DND-41 (cell line): ENCODE data around the gene SFXN5.

ENCODE experiments used
- ATAC-seq: fragments of 200-7000 bp; cut with Tn5 transposase; 3 replicates; pipeline ENCODE4 v1.9.1; 2021; ENCODE audit warnings: low read depth; ENCODE audit not compliant: insufficient read depth
- DNase-seq: peaks from one replicate; pipeline ENCODE4 v3.0.0-alpha.2; 2020
- H2AFZ ChIP-seq: 2 replicates; pipeline ENCODE4 v1.6.0; 2012; ENCODE audit warnings: low read depth, low read length
- H3K27ac ChIP-seq: 2 replicates; pipeline ENCODE4 v1.5.1; 2012; ENCODE audit warnings: low read length, inconsistent platforms
- H3K27me3 ChIP-seq: fragments of 200-600 bp; sonication (generic); 2 replicates; pipeline ENCODE4 v1.6.0; 2012; ENCODE audit warnings: low read length, mild to moderate bottlenecking, inconsistent platforms; ENCODE audit not compliant: insufficient read depth, poor library complexity
- H3K36me3 ChIP-seq: 2 replicates; pipeline ENCODE4 v1.5.1; 2012; ENCODE audit warnings: low read length, inconsistent platforms; ENCODE audit not compliant: insufficient read depth
- H3K4me1 ChIP-seq: 2 replicates; pipeline ENCODE4 v1.5.1; 2012; ENCODE audit warnings: mild to moderate bottlenecking, low read length; ENCODE audit not compliant: insufficient read depth
- H3K4me2 ChIP-seq: 2 replicates; pipeline ENCODE4 v1.6.0; 2012; ENCODE audit warnings: mild to moderate bottlenecking, moderate library complexity, low read length, inconsistent platforms; ENCODE audit not compliant: insufficient read depth
- H3K4me3 ChIP-seq, 2 experiments: fragments of 200-600 bp in 1 of 2; shearing (Covaris generic) in 1 of 2; 2 replicates each; pipeline ENCODE4 v1.5.1; 2012 to 2016; ENCODE audit warnings: inconsistent platforms in 2 of 2, low read length in 2 of 2, mild to moderate bottlenecking in 2 of 2, low read depth in 1 of 2, moderate library complexity in 1 of 2
- H3K79me2 ChIP-seq: 2 replicates; pipeline ENCODE4 v1.6.0; 2012; ENCODE audit warnings: low read length, inconsistent platforms; ENCODE audit not compliant: insufficient read depth
- H3K9ac ChIP-seq: 2 replicates; pipeline ENCODE4 v1.6.0; 2012; ENCODE audit warnings: low read depth, mild to moderate bottlenecking, inconsistent platforms, low read length, moderate library complexity
- H3K9me3 ChIP-seq: 2 replicates; pipeline ENCODE4 v1.5.1; 2012; ENCODE audit warnings: low read length, moderate library complexity, mild to moderate bottlenecking, inconsistent platforms; ENCODE audit not compliant: insufficient read depth, severe bottlenecking
- H4K20me1 ChIP-seq: 2 replicates; pipeline ENCODE4 v1.6.0; 2012; ENCODE audit warnings: low read length; ENCODE audit not compliant: insufficient read depth
- EZH2 ChIP-seq: IDR thresholded peaks from 3 replicates; pipeline ENCODE4 v1.6.1; 2012; ENCODE audit warnings: borderline replicate concordance, low read depth, mild to moderate bottlenecking, moderate library complexity, low read length, inconsistent platforms; ENCODE audit not compliant: severe bottlenecking
- TF ChIP-seq, protein P1 (sequence below): IDR thresholded peaks from 2 replicates; pipeline ENCODE4 v1.5.1; 2012; ENCODE audit warnings: borderline replicate concordance, low read length, moderate library complexity, mild to moderate bottlenecking; ENCODE audit not compliant: poor library complexity, severe bottlenecking; ENCODE audit errors: extremely low read depth

The SFXN5 gene

DNA sequence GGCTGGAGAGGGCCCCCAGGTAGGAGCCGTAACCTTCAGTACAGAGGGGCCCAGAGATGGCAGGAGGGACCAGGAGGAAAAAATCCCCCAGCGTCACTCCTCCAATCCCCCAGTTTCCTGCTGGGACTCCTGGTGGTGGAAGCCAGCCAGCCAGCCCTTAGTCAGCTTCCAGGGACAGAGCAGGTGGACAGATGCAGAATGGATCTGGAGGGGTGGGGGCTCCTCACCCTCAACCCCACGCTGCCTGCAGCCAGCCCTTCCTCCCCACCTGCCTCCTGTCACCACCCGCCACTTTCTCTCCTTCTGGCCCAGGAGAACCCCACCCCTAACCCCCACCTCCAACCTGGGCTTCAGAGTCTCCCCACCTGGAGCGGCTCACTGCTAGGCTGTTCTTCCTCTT lies 133.1 kb downstream of the SFXN5 start:
- TF ChIP-seq, protein P1, sequence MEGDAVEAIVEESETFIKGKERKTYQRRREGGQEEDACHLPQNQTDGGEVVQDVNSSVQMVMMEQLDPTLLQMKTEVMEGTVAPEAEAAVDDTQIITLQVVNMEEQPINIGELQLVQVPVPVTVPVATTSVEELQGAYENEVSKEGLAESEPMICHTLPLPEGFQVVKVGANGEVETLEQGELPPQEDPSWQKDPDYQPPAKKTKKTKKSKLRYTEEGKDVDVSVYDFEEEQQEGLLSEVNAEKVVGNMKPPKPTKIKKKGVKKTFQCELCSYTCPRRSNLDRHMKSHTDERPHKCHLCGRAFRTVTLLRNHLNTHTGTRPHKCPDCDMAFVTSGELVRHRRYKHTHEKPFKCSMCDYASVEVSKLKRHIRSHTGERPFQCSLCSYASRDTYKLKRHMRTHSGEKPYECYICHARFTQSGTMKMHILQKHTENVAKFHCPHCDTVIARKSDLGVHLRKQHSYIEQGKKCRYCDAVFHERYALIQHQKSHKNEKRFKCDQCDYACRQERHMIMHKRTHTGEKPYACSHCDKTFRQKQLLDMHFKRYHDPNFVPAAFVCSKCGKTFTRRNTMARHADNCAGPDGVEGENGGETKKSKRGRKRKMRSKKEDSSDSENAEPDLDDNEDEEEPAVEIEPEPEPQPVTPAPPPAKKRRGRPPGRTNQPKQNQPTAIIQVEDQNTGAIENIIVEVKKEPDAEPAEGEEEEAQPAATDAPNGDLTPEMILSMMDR = no peak
- TF ChIP-seq EZH2 = no peak
- H3K27me3 ChIP-seq = no peaks in the 10 kb centered on the region
- DNase-seq (no peak), ATAC-seq (no peak)
- H3K4me3 ChIP-seq = no peak overlapping the region
- H3K4me2 ChIP-seq = no peak overlapping the region
- H4K20me1 ChIP-seq = peaks cover 3% of the 10 kb centered on the region
- H3K27ac ChIP-seq = no peak overlapping the region
- H3K9me3 ChIP-seq = no peaks in the 10 kb centered on the region
- no peaks in the 10 kb centered on the region for H3K79me2 ChIP-seq
- no peaks in the 10 kb centered on the region for H3K4me1 ChIP-seq
- no peak overlapping the region for H3K9ac ChIP-seq
- no peaks in the 10 kb centered on the region for H3K36me3 ChIP-seq
- H2AFZ ChIP-seq = no peak overlapping the region

DNA sequence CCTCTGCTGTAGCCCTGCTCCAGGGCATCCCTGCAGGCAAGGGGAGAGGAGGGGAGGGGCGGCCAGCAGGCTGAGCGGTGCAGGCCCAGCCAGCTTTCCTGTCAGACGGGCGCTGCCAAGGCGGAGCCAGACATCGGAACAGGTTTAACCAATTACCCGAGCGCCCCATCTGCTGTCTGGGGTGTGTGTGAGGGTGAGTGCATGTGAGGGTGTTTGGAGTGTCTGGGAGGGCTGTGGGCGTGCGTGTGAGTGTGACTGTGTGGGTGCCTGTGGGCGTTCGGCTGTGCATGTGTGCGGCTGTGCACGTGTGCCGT lies 134.2 kb downstream of the SFXN5 start:
- DNase-seq (no peak), ATAC-seq (no peak; the same call in 2 of the 3 replicates)
- TF ChIP-seq, protein P1 = no peak
- no peak for TF ChIP-seq EZH2
- no peaks in the 10 kb centered on the region for H3K4me1 ChIP-seq
- no peaks in the 10 kb centered on the region for H3K36me3 ChIP-seq
- no peak overlapping the region for H3K4me3 ChIP-seq
- H3K27ac ChIP-seq = no peak overlapping the region
- no peak overlapping the region for H3K9ac ChIP-seq
- peaks cover 3% of the 10 kb centered on the region for H4K20me1 ChIP-seq
- H3K4me2 ChIP-seq = no peak overlapping the region
- no peaks in the 10 kb centered on the region for H3K27me3 ChIP-seq
- no peaks in the 10 kb centered on the region for H3K79me2 ChIP-seq
- H2AFZ ChIP-seq = no peak overlapping the region
- no peaks in the 10 kb centered on the region for H3K9me3 ChIP-seq

DNA sequence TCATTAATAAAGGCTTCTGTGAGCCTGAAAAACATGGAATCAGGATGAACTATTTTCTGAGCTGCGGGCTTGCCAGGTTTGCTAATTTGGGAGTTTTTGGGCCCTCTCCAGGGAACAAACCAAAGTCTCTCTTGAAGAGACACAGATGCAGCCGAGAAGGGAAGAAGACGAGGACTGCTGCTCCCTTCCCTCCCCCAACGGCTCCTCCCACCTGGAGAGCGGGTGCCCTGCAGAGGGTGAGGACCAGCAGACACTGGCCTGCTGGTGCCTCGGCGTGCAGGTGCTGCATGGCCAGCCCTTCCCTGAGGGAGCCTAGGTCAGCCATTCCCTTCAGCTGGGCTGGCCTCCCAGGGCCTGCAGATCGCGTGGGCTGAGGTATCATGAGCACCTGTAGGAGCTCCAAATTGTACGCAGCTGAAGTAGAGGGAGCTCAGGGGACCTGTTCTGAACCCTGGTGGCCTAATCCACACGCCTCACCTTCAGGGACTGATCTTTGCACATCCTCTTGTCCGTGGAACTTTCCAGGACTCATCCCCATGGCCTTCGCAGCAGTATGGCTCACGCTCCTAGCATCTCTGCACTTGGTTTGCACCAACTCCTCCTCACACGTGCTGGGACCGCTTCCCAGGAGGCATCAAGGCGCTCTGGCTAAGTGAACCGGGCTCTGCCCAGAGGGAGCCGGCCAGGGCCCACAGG lies 134.7 kb downstream of the SFXN5 start:
- Histone ChIP-seq H3K4me1 (no peaks in the 10 kb centered on the region), H3K36me3 (no peaks in the 10 kb centered on the region), H3K9me3 (no peaks in the 10 kb centered on the region), H3K4me3 (no peak overlapping the region), H3K27me3 (no peaks in the 10 kb centered on the region), H3K27ac (no peak overlapping the region), H3K79me2 (no peaks in the 10 kb centered on the region), H3K4me2 (no peak overlapping the region), H2AFZ (no peak overlapping the region), H4K20me1 (peaks cover 3% of the 10 kb centered on the region), H3K9ac (no peak overlapping the region)
- TF ChIP-seq EZH2 = no peak
- TF ChIP-seq, protein P1 = no peak
- ATAC-seq (no peak), DNase-seq (no peak)

DNA sequence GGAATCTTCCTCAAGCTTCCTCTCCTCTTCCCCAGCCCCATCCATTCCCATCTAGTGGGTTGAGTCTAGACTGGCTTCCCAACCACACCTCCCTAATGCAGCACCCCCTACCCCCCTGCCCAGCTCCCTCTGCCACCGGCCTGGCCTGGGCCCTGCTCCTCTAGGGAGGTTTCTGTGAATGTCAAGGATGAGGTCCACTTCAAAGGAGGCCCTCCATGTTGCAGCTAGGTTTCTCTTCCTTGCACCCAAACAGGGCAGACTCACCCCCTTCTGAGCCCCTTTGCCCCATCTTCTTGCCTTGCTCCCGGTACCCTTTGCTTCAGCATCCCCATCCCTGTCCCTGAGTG lies 135.9 kb downstream of the SFXN5 start:
- no peaks in the 10 kb centered on the region for H3K4me1 ChIP-seq
- TF ChIP-seq, protein P1 = no peak
- TF ChIP-seq EZH2 = no peak
- H3K4me2 ChIP-seq = no peak overlapping the region
- no peak for ATAC-seq
- DNase-seq = no peak
- no peaks in the 10 kb centered on the region for H3K36me3 ChIP-seq
- H4K20me1 ChIP-seq = peaks cover 3% of the 10 kb centered on the region
- H3K79me2 ChIP-seq = no peaks in the 10 kb centered on the region
- H3K27ac ChIP-seq = no peak overlapping the region
- no peak overlapping the region for H3K9ac ChIP-seq
- no peak overlapping the region for H3K4me3 ChIP-seq
- no peak overlapping the region for H2AFZ ChIP-seq
- H3K9me3 ChIP-seq = no peaks in the 10 kb centered on the region
- no peaks in the 10 kb centered on the region for H3K27me3 ChIP-seq
